Measurements from ENCODE around the gene MUC3A. TPM values are rescaled to one million over a fixed set of nuclear protein-coding genes. Genes with fewer than 3 reads are reported as not detected.

MUC3A gene
- total RNA-seq, 1 experiment from 2014 or later: 29.2 TPM

DNA sequence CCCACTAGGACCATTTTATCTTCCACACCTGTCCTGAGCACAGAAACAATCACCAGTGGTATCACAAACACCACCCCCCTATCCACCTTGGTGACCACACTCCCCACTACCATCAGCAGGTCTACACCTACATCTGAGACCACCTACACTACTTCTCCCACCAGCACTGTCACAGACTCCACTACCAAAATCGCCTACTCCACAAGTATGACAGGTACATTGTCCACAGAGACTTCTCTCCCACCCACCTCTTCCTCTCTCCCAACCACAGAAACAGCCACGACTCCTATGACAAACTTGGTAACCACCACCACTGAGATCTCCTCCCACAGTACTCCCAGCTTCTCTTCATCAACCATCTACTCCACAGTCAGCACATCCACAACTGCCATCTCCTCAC, 3.3 kb downstream of the MUC3A start:
- Histone ChIP-seq H3K79me2 (ENCODE audit: insufficient read depth, low read length) (no peaks in the 10 kb centered on the region), H4K5ac (ENCODE audit: insufficient read length, low read depth, low read length) (no peak overlapping the region), H3K27ac (ENCODE audit: insufficient read length, low read depth, low read length) (no peak overlapping the region), H3K4me2 (ENCODE audit: insufficient read depth, insufficient read length, low read length) (no peak overlapping the region), H2AK5ac (ENCODE audit: insufficient read length, low read length) (no peak overlapping the region), H3K56ac (ENCODE audit: insufficient read length, low read depth, low read length) (no peak overlapping the region), H4K8ac (replicated peaks; ENCODE audit: insufficient read length, low read depth, low read length) (no peak overlapping the region), H2BK20ac (ENCODE audit: low read depth, low read length, poor library complexity, severe bottlenecking) (no peak overlapping the region), H3K14ac (ENCODE audit: insufficient read depth, low read length) (no peak overlapping the region), H3K9me3 (ENCODE audit: control insufficient read depth, low read depth, low read length) (no peaks in the 10 kb centered on the region), H3K4ac (ENCODE audit: low read depth, low read length) (no peak overlapping the region), H2AFZ (ENCODE audit: low read length) (no peak overlapping the region), H4K20me1 (ENCODE audit: control insufficient read depth, insufficient read depth, insufficient read length) (no peaks in the 10 kb centered on the region), H3K23me2 (ENCODE audit: insufficient read length, low read depth, low read length, poor library complexity, severe bottlenecking) (no peaks in the 10 kb centered on the region), H2BK15ac (ENCODE audit: low read depth, low read length) (no peak overlapping the region), H3K9ac (ENCODE audit: extremely low read depth, insufficient read length, low read length) (no peak overlapping the region), H3T11ph (ENCODE audit: low read length) (no peak overlapping the region), H3K18ac (ENCODE audit: insufficient read length, low read depth, low read length) (no peak overlapping the region), H3K79me1 (ENCODE audit: insufficient read depth, low read depth, low read length, poor library complexity, severe bottlenecking) (no peaks in the 10 kb centered on the region), H3K23ac (ENCODE audit: insufficient read length, low read depth, low read length) (no peak overlapping the region), H2BK120ac (ENCODE audit: low read depth, low read length, poor library complexity, severe bottlenecking) (no peak overlapping the region), H3K4me1 (ENCODE audit: insufficient read depth, low read length) (peaks cover 8% of the 10 kb centered on the region; the same call in 1 of the 2 replicates), H2BK5ac (ENCODE audit: insufficient read length, low read length) (no peak overlapping the region), H4K91ac (ENCODE audit: insufficient read length, low read depth, low read length) (no peak overlapping the region), H3K27me3 (ENCODE audit: insufficient read depth, low read length) (no peaks in the 10 kb centered on the region), H2BK12ac (ENCODE audit: insufficient read length, low read depth, low read length) (no peak overlapping the region)
- DNase-seq: no peak
- peaks cover 12 to 17% of the 10 kb centered on the region in 2 experiments for H3K4me1 Mint-ChIP-seq
- WGBS (ENCODE audit: extremely low coverage, insufficient read length, low lambda C conversion rate): no CpG with 5 or more reads among the region's 2 CpGs
- no peak overlapping the region for H3K4me3 Mint-ChIP-seq
- no peaks in the 10 kb centered on the region for H3K36me3 Mint-ChIP-seq (ENCODE audit: insufficient read depth in 1 of 3, low read depth in 3 of 3)
- TF ChIP-seq, protein P1, sequence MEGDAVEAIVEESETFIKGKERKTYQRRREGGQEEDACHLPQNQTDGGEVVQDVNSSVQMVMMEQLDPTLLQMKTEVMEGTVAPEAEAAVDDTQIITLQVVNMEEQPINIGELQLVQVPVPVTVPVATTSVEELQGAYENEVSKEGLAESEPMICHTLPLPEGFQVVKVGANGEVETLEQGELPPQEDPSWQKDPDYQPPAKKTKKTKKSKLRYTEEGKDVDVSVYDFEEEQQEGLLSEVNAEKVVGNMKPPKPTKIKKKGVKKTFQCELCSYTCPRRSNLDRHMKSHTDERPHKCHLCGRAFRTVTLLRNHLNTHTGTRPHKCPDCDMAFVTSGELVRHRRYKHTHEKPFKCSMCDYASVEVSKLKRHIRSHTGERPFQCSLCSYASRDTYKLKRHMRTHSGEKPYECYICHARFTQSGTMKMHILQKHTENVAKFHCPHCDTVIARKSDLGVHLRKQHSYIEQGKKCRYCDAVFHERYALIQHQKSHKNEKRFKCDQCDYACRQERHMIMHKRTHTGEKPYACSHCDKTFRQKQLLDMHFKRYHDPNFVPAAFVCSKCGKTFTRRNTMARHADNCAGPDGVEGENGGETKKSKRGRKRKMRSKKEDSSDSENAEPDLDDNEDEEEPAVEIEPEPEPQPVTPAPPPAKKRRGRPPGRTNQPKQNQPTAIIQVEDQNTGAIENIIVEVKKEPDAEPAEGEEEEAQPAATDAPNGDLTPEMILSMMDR (conservative IDR thresholded peaks at IDR 0.05): no peak
- H3K27me3 Mint-ChIP-seq (ENCODE audit: low read depth): 0 out of 2 replicates have a peak, but pooled peaks cover 2% of the 10 kb centered on the region
- no peak overlapping the region for H3K27ac Mint-ChIP-seq
- no peaks in the 10 kb centered on the region for H3K9me3 Mint-ChIP-seq

Measured in H9 (cell line).